GM23338 (cell line): ENCODE measurements around the gene CCDC3.

Experiments used
- EZH2phosphoT487 ChIP-seq: fragments of 200-600 bp; sonication (generic); IDR thresholded peaks from one replicate; pipeline ENCODE4 v1.8.1; 2018; ENCODE audit warnings: antibody characterized with exemption; ENCODE audit not compliant: unreplicated experiment
- POLR2AphosphoS5 ChIP-seq: IDR thresholded peaks from 2 replicates; pipeline ENCODE4 v1.6.1; 2016; ENCODE audit warnings: antibody characterized with exemption, low read depth
- TF ChIP-seq, protein P1 (sequence below), 2 experiments: fragments of 200-600 bp in 1 of 2; sonication (generic) in 1 of 2; conservative IDR thresholded peaks; 2 replicates each; pipeline versions ENCODE4 v1.5.1 to v1.6.1; 2016 to 2017; ENCODE audit warnings: antibody characterized with exemption in 2 of 2, low read depth in 2 of 2, mild to moderate bottlenecking in 2 of 2, moderate library complexity in 1 of 2

DNA sequence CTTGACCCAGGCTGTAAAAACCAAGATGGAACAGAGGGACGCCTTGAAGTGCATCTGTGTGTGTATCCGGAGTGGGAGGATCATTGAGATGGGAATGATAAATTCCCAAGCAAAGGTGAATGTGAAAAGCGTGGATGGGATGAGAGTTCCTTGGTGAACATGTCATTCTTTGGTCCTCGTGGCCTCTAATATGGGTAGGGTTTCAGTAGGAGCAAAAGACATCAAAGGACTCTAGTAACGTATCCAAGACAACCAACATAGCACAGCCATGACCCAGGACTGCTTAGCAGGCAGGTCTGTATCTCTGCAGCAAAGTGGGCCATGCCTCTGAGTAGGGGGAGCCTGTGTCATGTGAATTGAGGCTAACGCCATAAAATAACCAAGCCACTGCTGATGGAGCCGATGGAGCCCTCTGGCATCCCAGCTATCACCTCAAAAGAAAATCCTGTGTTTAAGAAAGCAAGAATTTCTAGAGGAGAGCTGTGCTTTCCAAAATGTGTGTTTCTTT is 98.6 kb downstream of the CCDC3 start:
- TF ChIP-seq, protein P1, sequence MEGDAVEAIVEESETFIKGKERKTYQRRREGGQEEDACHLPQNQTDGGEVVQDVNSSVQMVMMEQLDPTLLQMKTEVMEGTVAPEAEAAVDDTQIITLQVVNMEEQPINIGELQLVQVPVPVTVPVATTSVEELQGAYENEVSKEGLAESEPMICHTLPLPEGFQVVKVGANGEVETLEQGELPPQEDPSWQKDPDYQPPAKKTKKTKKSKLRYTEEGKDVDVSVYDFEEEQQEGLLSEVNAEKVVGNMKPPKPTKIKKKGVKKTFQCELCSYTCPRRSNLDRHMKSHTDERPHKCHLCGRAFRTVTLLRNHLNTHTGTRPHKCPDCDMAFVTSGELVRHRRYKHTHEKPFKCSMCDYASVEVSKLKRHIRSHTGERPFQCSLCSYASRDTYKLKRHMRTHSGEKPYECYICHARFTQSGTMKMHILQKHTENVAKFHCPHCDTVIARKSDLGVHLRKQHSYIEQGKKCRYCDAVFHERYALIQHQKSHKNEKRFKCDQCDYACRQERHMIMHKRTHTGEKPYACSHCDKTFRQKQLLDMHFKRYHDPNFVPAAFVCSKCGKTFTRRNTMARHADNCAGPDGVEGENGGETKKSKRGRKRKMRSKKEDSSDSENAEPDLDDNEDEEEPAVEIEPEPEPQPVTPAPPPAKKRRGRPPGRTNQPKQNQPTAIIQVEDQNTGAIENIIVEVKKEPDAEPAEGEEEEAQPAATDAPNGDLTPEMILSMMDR (conservative IDR thresholded peaks at IDR 0.05; ENCODE audit: low read depth in 2 of 2): no peak
- TF ChIP-seq EZH2phosphoT487 (no peak), POLR2AphosphoS5 (no peak)
